Gastroesophageal sphincter (tissue), 3 donors: ENCODE results near the gene MYH10.

Experiments
- EP300 ChIP-seq: sonication (generic); formaldehyde crosslinking; IDR thresholded peaks from one replicate; pipeline ENCODE4 v1.6.1; 2017; ENCODE audit warnings: antibody characterized with exemption, mild to moderate bottlenecking
- POLR2A ChIP-seq, 2 donors: fragments of 450-650 bp; IDR thresholded peaks; one replicate each; pipeline ENCODE4 v1.6.1; 2017; ENCODE audit warnings: antibody characterized with exemption in 2 of 2, mild to moderate bottlenecking in 2 of 2, moderate library complexity in 1 of 2
- TF ChIP-seq, protein P1 (sequence below), 4 experiments: fragments of 200-600 bp in 2 of 4; fragments of 450-650 bp in 2 of 4; sonication (generic) in 1 of 4; IDR thresholded peaks; one replicate each; pipeline ENCODE4 v1.5.1; 2017 to 2019; ENCODE audit warnings: antibody characterized with exemption in 4 of 4, mild to moderate bottlenecking in 2 of 4, moderate library complexity in 2 of 4

GRCh38 chr17:8670421-8670820, 39.9 kb upstream of the MYH10 start:
- no peak for TF ChIP-seq POLR2A (IDR thresholded peaks at IDR 0.05)
- TF ChIP-seq, protein P1, sequence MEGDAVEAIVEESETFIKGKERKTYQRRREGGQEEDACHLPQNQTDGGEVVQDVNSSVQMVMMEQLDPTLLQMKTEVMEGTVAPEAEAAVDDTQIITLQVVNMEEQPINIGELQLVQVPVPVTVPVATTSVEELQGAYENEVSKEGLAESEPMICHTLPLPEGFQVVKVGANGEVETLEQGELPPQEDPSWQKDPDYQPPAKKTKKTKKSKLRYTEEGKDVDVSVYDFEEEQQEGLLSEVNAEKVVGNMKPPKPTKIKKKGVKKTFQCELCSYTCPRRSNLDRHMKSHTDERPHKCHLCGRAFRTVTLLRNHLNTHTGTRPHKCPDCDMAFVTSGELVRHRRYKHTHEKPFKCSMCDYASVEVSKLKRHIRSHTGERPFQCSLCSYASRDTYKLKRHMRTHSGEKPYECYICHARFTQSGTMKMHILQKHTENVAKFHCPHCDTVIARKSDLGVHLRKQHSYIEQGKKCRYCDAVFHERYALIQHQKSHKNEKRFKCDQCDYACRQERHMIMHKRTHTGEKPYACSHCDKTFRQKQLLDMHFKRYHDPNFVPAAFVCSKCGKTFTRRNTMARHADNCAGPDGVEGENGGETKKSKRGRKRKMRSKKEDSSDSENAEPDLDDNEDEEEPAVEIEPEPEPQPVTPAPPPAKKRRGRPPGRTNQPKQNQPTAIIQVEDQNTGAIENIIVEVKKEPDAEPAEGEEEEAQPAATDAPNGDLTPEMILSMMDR (IDR thresholded peaks at IDR 0.05), result no peak
- TF ChIP-seq EP300, result no peak
